CD14-positive monocyte (primary cell): ENCODE data around the gene ELMO1. TPM values are rescaled to one million over a fixed set of nuclear protein-coding genes. Genes with fewer than 3 reads are reported as not detected.

ENCODE experiments used
- DNase-seq, 3 donors: peaks; one replicate each; pipeline ENCODE4 v3.0.0-alpha.2; 2011 to 2022
- H2AFZ ChIP-seq: 2 replicates; pipeline ENCODE4 v1.6.0; 2012; ENCODE audit warnings: mild to moderate bottlenecking, low read depth, low read length, inconsistent platforms; ENCODE audit not compliant: insufficient read depth, poor library complexity, severe bottlenecking
- H3K27ac ChIP-seq, 2 donors: 1 replicate in 1 of 2; 2 replicates in 1 of 2; pipeline ENCODE4 v1.5.1; 2012 to 2013; ENCODE audit warnings: low read length in 2 of 2, control low read depth in 1 of 2, inconsistent platforms in 1 of 2, low read depth in 1 of 2, mild to moderate bottlenecking in 1 of 2
- H3K27me3 ChIP-seq, 2 donors: one replicate each; pipeline versions ENCODE4 v1.6.0 to v1.6.1; 2011 to 2013; ENCODE audit warnings: low read length in 2 of 2; ENCODE audit not compliant: control insufficient read depth in 2 of 2, insufficient read depth in 2 of 2
- H3K36me3 ChIP-seq, 2 donors: replicated peaks in 1 of 2; 1 replicate in 1 of 2; 2 replicates in 1 of 2; pipeline versions ENCODE4 v1.5.1 to v1.6.1; 2012 to 2013; ENCODE audit warnings: low read length in 2 of 2, control low read depth in 1 of 2, inconsistent platforms in 1 of 2, mild to moderate bottlenecking in 1 of 2; ENCODE audit not compliant: insufficient read depth in 2 of 2, control insufficient read depth in 1 of 2
- H3K4me1 ChIP-seq, 2 donors: 1 replicate in 1 of 2; 2 replicates in 1 of 2; pipeline versions ENCODE4 v1.5.1 to v1.6.1; 2012 to 2013; ENCODE audit warnings: low read length in 2 of 2, control low read depth in 1 of 2, inconsistent platforms in 1 of 2, mild to moderate bottlenecking in 1 of 2, moderate library complexity in 1 of 2; ENCODE audit not compliant: insufficient read depth in 2 of 2, control insufficient read depth in 1 of 2
- H3K4me2 ChIP-seq: replicated peaks from 2 replicates; pipeline ENCODE3; 2012; ENCODE audit warnings: low read length, moderate library complexity, mild to moderate bottlenecking; ENCODE audit not compliant: poor library complexity, severe bottlenecking; ENCODE audit errors: extremely low read depth
- H3K4me3 ChIP-seq, 3 experiments: fragments of 200-600 bp in 1 of 3; sonication (generic) in 1 of 3; replicated peaks in 1 of 3; 1 replicate in 2 of 3; 2 replicates in 1 of 3; pipeline ENCODE4 v1.5.1; 2011 to 2013; ENCODE audit warnings: low read length in 3 of 3, mild to moderate bottlenecking in 3 of 3, control low read depth in 2 of 3, low read depth in 2 of 3, inconsistent platforms in 1 of 3, moderate library complexity in 1 of 3
- H3K79me2 ChIP-seq: 2 replicates; pipeline ENCODE4 v1.6.0; 2012; ENCODE audit warnings: mild to moderate bottlenecking, control low read depth, inconsistent platforms, low read length, moderate library complexity; ENCODE audit not compliant: insufficient read depth
- H3K9ac ChIP-seq: 2 replicates; pipeline ENCODE4 v1.6.0; 2017; ENCODE audit warnings: low read length, mild to moderate bottlenecking; ENCODE audit not compliant: insufficient read depth, poor library complexity, severe bottlenecking
- H3K9me3 ChIP-seq, 2 donors: replicated peaks in 1 of 2; 1 replicate in 1 of 2; 2 replicates in 1 of 2; pipeline versions ENCODE4 v1.5.1 to v1.6.1; 2012 to 2013; ENCODE audit warnings: low read length in 2 of 2, control low read depth in 1 of 2; ENCODE audit not compliant: control insufficient read depth in 1 of 2, insufficient read depth in 1 of 2
- H4K20me1 ChIP-seq: 2 replicates; pipeline ENCODE4 v1.6.0; 2012; ENCODE audit warnings: mild to moderate bottlenecking, low read length, control low read depth, moderate library complexity; ENCODE audit not compliant: insufficient read depth
- H3K27ac Mint-ChIP-seq, 7 donors: one replicate each; pipeline ENCODE4 v1.8.0; 2020; ENCODE audit warnings: mild to moderate bottlenecking in 7 of 7, mixed read lengths in 7 of 7, moderate library complexity in 6 of 7, inconsistent platforms in 2 of 7
- H3K27me3 Mint-ChIP-seq, 3 donors: one replicate each; pipeline ENCODE4 v1.8.0; 2021 to 2022; ENCODE audit warnings: low read depth in 3 of 3, mild to moderate bottlenecking in 3 of 3, mixed read lengths in 3 of 3, moderate library complexity in 3 of 3, inconsistent platforms in 1 of 3
- H3K36me3 Mint-ChIP-seq, 2 donors: one replicate each; pipeline ENCODE4 v1.8.0; 2020; ENCODE audit warnings: mixed read lengths in 2 of 2, inconsistent platforms in 1 of 2, mild to moderate bottlenecking in 1 of 2
- H3K4me1 Mint-ChIP-seq: one replicate; pipeline ENCODE4 v1.8.0; 2020; ENCODE audit warnings: mild to moderate bottlenecking, mixed read lengths
- H3K4me3 Mint-ChIP-seq, 2 donors: one replicate each; pipeline ENCODE4 v1.8.0; 2020; ENCODE audit warnings: mild to moderate bottlenecking in 2 of 2, mixed read lengths in 2 of 2, moderate library complexity in 1 of 2
- H3K9me3 Mint-ChIP-seq, 7 donors: one replicate each; pipeline ENCODE4 v1.8.0; 2020 to 2022; ENCODE audit warnings: mixed read lengths in 7 of 7, mild to moderate bottlenecking in 6 of 7, moderate library complexity in 6 of 7, inconsistent platforms in 2 of 7
- WGBS: methylation state at CpG from one replicate; pipeline ENCODE4 v1.1.5; 2013; ENCODE audit warnings: missing lambda C conversion rate; ENCODE audit not compliant: insufficient coverage; 5-methylcytosine and 5-hydroxymethylcytosine counted together
- intact Hi-C, 2 donors: fragments of 100-400 bp; cut with micrococcal nuclease; formaldehyde crosslinking; loops; one replicate each; pipeline versions ENCODE4 v1.15.0 to v1.15.1; 2023
- polyA plus RNA-seq, 3 donors: library from polyadenylated mRNA; depleted of rRNA in 1 of 3; unstranded in 2 of 3; stranded (reverse) in 1 of 3; fragments of 300-500 nt in 2 of 3; fragments of >200 nt in 1 of 3; fragmentation: Illumina TruSeq in 2 of 3; gene quantifications; 1 replicate in 2 of 3; 2 replicates in 1 of 3; pipeline ENCODE4 v1.2.3, GENCODE V29; 2012 to 2021
- TF ChIP-seq, protein P1 (sequence below): fragments of 200-600 bp; IDR thresholded peaks from one replicate; pipeline ENCODE4 v1.8.0; 2022; ENCODE audit warnings: antibody characterized with exemption, mild to moderate bottlenecking

The ELMO1 gene
- polyA plus RNA-seq, 3 donors = 46.6 to 50.2 (median 46.7) TPM

DNA sequence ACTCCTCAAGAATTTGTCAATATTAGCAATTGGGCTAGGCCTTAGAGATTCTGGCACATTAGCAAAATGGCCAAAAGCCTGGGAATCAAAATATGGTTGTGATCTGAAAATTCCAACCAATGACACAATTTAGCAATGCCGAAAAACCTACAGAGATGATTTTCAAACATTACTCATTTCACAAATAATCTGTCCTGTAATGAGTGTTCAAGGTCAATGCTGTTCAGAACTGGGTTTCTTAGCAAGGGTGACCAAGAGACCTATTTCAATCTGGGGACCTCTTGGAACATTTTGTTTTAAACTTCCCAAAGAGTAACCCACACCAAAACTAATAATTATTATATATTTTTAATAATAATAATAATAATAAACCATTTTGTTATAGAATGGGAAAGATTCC lies 24.1 kb downstream of the ELMO1 start:
- H3K36me3 Mint-ChIP-seq = peaks cover 26 to 27% of the 10 kb centered on the region in 2 donors

GRCh38 chr7:37421861-37422500 lies 26.7 kb downstream of the ELMO1 start:
- no peak overlapping the region for H3K4me3 ChIP-seq
- H3K27ac Mint-ChIP-seq = peak overlapping the region in 2 of 7 donors; percentile 19 to 53
- H3K4me1 Mint-ChIP-seq = peaks cover 52% of the 10 kb centered on the region
- H3K36me3 ChIP-seq = peaks cover 2 to 6% of the 10 kb centered on the region in 2 donors
- H3K4me2 ChIP-seq = no peak overlapping the region
- no CpG with 5 or more reads among the region's 6 CpGs for WGBS
- H3K4me1 ChIP-seq = peaks cover 53 to 82% of the 10 kb centered on the region in 2 donors
- H3K27me3 Mint-ChIP-seq = peaks cover 0 to 5% (median 2%) of the 10 kb centered on the region in 3 donors
- H3K9me3 ChIP-seq = no peaks in the 10 kb centered on the region
- no peaks in the 10 kb centered on the region for H3K27me3 ChIP-seq
- intact Hi-C loops = no loop called here
- no peak overlapping the region for H2AFZ ChIP-seq
- no peaks in the 10 kb centered on the region for H3K9me3 Mint-ChIP-seq
- no peak overlapping the region for H3K9ac ChIP-seq
- TF ChIP-seq, protein P1, sequence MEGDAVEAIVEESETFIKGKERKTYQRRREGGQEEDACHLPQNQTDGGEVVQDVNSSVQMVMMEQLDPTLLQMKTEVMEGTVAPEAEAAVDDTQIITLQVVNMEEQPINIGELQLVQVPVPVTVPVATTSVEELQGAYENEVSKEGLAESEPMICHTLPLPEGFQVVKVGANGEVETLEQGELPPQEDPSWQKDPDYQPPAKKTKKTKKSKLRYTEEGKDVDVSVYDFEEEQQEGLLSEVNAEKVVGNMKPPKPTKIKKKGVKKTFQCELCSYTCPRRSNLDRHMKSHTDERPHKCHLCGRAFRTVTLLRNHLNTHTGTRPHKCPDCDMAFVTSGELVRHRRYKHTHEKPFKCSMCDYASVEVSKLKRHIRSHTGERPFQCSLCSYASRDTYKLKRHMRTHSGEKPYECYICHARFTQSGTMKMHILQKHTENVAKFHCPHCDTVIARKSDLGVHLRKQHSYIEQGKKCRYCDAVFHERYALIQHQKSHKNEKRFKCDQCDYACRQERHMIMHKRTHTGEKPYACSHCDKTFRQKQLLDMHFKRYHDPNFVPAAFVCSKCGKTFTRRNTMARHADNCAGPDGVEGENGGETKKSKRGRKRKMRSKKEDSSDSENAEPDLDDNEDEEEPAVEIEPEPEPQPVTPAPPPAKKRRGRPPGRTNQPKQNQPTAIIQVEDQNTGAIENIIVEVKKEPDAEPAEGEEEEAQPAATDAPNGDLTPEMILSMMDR = no peak
- H3K4me3 Mint-ChIP-seq = no peak overlapping the region
- peaks cover 13 to 32% of the 10 kb centered on the region in 2 donors for H3K36me3 Mint-ChIP-seq
- peaks cover 80% of the 10 kb centered on the region for H3K79me2 ChIP-seq
- no peak overlapping the region for H3K27ac ChIP-seq
- H4K20me1 ChIP-seq = peaks cover 53% of the 10 kb centered on the region
- DNase-seq = no peak

More for the DNA sequence above, 24.1 kb downstream of the ELMO1 start:
- peaks cover 4 to 18% of the 10 kb centered on the region in 2 donors for H3K36me3 ChIP-seq
- no peaks in the 10 kb centered on the region for H3K9me3 ChIP-seq
- peaks cover 56 to 66% of the 10 kb centered on the region in 2 donors for H3K4me1 ChIP-seq
- intact Hi-C loops = no loop called here
- peaks cover 39% of the 10 kb centered on the region for H4K20me1 ChIP-seq
- Mint-ChIP-seq H3K9me3 (no peaks in the 10 kb centered on the region), H3K4me3 (no peak overlapping the region), H3K27me3 (no peaks in the 10 kb centered on the region), H3K4me1 (peaks cover 50% of the 10 kb centered on the region), H3K27ac (no peak overlapping the region)
- H3K4me3 ChIP-seq = no peak overlapping the region
- H3K9ac ChIP-seq = no peak overlapping the region
- H3K27ac ChIP-seq = peak overlapping the region in 1 of 2 donors; percentile 87
- peaks cover 84% of the 10 kb centered on the region for H3K79me2 ChIP-seq
- WGBS = no CpG with 5 or more reads among the region's 1 CpG
- no peak overlapping the region for H2AFZ ChIP-seq
- DNase-seq = no peak
- TF ChIP-seq, protein P1 = no peak
- no peaks in the 10 kb centered on the region for H3K27me3 ChIP-seq
- H3K4me2 ChIP-seq = peak overlapping the region; percentile 66
